ENCODE results near the gene CATSPER1. TPM values are rescaled to one million over a fixed set of nuclear protein-coding genes. Genes with fewer than 3 reads are reported as not detected.

The CATSPER1 gene
- total and polyA plus RNA-seq, 8 donors = 0.24 to 2.6 (median 1.2) TPM; not detected in 5

- TF ChIP-seq, protein P1, sequence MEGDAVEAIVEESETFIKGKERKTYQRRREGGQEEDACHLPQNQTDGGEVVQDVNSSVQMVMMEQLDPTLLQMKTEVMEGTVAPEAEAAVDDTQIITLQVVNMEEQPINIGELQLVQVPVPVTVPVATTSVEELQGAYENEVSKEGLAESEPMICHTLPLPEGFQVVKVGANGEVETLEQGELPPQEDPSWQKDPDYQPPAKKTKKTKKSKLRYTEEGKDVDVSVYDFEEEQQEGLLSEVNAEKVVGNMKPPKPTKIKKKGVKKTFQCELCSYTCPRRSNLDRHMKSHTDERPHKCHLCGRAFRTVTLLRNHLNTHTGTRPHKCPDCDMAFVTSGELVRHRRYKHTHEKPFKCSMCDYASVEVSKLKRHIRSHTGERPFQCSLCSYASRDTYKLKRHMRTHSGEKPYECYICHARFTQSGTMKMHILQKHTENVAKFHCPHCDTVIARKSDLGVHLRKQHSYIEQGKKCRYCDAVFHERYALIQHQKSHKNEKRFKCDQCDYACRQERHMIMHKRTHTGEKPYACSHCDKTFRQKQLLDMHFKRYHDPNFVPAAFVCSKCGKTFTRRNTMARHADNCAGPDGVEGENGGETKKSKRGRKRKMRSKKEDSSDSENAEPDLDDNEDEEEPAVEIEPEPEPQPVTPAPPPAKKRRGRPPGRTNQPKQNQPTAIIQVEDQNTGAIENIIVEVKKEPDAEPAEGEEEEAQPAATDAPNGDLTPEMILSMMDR (IDR thresholded peaks at IDR 0.05) = no peak
- Histone ChIP-seq H3K4me3 (no peak overlapping the region), H3K27ac (no peak overlapping the region), H3K36me3 (no peaks in the 10 kb centered on the region), H3K9me3 (no peaks in the 10 kb centered on the region), H3K4me1 (peaks cover 0 to 4% of the 10 kb centered on the region in 2 donors), H3K27me3 (peaks cover 8 to 25% of the 10 kb centered on the region in 2 donors)
- intact Hi-C loops (cut with DNase I) = no loop called here
- DNase-seq (no peak), ATAC-seq (no peak)
Observed at GRCh38 chr11:66044757-66045156, 18.5 kb upstream of the CATSPER1 start.

- intact Hi-C loops (cut with DNase I) = no loop called here
- H3K4me3 ChIP-seq = no peak overlapping the region
- H3K4me1 ChIP-seq = peaks cover 0 to 4% of the 10 kb centered on the region in 2 donors
- no peak overlapping the region for H3K27ac ChIP-seq
- H3K36me3 ChIP-seq = no peaks in the 10 kb centered on the region
- TF ChIP-seq, protein P1 (IDR thresholded peaks at IDR 0.05) = no peak
- no peak for ATAC-seq
- H3K9me3 ChIP-seq = no peaks in the 10 kb centered on the region
- DNase-seq = peak in 1 of 4 donors; percentile 73
- H3K27me3 ChIP-seq = peaks cover 0 to 10% of the 10 kb centered on the region in 2 donors
Observed at GRCh38 chr11:66042996-66043906, 17.0 kb upstream of the CATSPER1 start.

- Histone ChIP-seq H3K27ac (no peak overlapping the region), H3K4me3 (no peak overlapping the region), H3K36me3 (no peaks in the 10 kb centered on the region), H3K9me3 (no peaks in the 10 kb centered on the region), H3K4me1 (peaks cover 0 to 4% of the 10 kb centered on the region in 2 donors), H3K27me3 (peaks cover 0 to 2% of the 10 kb centered on the region in 2 donors)
- peak in 1 of 4 donors; percentile 59 for DNase-seq
- ATAC-seq = no peak
- TF ChIP-seq, protein P1 (IDR thresholded peaks at IDR 0.05) = no peak
- intact Hi-C loops (cut with DNase I) = no loop called here
Observed at GRCh38 chr11:66042227-66042995, 16.1 kb upstream of the CATSPER1 start.

DNA sequence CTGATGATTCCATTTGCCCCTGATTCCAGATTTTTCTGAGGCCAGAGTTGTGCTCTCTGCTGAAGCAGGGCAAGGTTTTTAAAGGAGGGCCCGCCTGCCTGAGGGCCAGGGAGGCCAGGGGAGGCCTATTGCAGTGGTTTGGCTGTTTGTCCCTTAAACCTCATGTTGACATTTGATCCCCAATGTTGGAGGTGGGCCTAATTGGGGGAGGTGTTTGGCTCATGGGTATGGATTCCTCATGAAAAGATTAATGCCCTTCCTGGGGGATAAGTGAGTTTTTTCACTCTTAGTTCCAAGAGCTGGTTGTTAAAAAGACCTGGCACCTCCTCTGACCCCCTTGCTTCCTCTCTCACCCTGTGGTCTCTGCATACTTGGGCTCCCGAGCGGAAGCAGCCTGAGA lies 13.5 kb upstream of the CATSPER1 start:
- ATAC-seq (no peak), DNase-seq (peak in 1 of 4 donors; percentile 21)
- H3K27ac ChIP-seq = no peak overlapping the region
- no peak overlapping the region for H3K4me3 ChIP-seq
- intact Hi-C loops (cut with DNase I) = no loop called here
- no peaks in the 10 kb centered on the region for H3K36me3 ChIP-seq
- peaks cover 0 to 5% of the 10 kb centered on the region in 2 donors for H3K27me3 ChIP-seq
- no peaks in the 10 kb centered on the region for H3K9me3 ChIP-seq
- TF ChIP-seq, protein P1 (IDR thresholded peaks at IDR 0.05) = no peak
- H3K4me1 ChIP-seq = no peaks in the 10 kb centered on the region

- ATAC-seq (no peak), DNase-seq (no peak)
- H3K9me3 ChIP-seq = no peaks in the 10 kb centered on the region
- H3K27ac ChIP-seq = no peak overlapping the region
- H3K4me3 ChIP-seq = no peak overlapping the region
- TF ChIP-seq, protein P1 (IDR thresholded peaks at IDR 0.05) = no peak
- peaks cover 0 to 12% of the 10 kb centered on the region in 2 donors for H3K27me3 ChIP-seq
- no peaks in the 10 kb centered on the region for H3K4me1 ChIP-seq
- H3K36me3 ChIP-seq = no peaks in the 10 kb centered on the region
- intact Hi-C loops (cut with DNase I) = no loop called here
Observed at GRCh38 chr11:66037327-66037726, 11.0 kb upstream of the CATSPER1 start.
